ENCODE results near the gene PLPPR4. TPM values are rescaled to one million over a fixed set of nuclear protein-coding genes. Genes with fewer than 3 reads are reported as not detected.
"Not testable (repeated sequence)": the region's sequence is repeated elsewhere in the genome, so short reads cannot be mapped to it uniquely, and the experiment has no call there.

The PLPPR4 gene
- total and polyA plus RNA-seq, 10 donors: 0.06 to 1.6 (median 0.39) TPM

DNA sequence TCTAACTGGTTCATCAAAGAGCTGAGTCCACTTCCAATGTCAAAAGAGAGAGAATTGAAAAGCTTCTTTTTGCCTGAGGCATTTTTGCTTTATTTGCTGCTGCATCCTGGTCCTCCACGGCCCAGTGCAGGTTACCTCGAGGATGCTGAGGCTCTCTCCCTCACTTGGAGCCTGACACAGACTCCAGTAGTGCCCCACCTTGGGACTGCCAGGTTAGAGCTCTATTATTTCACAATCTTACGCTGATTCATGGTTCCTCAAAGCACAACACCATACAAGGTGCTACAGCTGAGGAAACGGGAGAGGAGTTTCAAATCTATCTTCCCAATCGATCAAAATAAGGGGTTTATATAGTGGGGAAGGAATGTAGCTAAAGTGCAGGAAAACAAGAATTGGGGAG, 13.6 kb upstream of the PLPPR4 start:
- H3K36me3 ChIP-seq: no peaks in the 10 kb centered on the region
- no peaks in the 10 kb centered on the region for H3K4me1 ChIP-seq
- DNase-seq: no peak
- no peak overlapping the region for H3K4me3 ChIP-seq
- no peaks in the 10 kb centered on the region for H3K27me3 ChIP-seq (replicated peaks in 1 of 7)
- H3K27ac ChIP-seq: no peak overlapping the region
- 59 to 86% (median 71%) methylated on average over 5 of the region's 5 CpGs for WGBS, 5 donors
- H3K9me3 ChIP-seq: peaks cover 0 to 19% (median 10%) of the 10 kb centered on the region in 8 donors
- TF ChIP-seq POLR2AphosphoS5 (IDR thresholded peaks at IDR 0.05) (no peak), POLR2A (IDR thresholded peaks at IDR 0.05) (no peak)
- TF ChIP-seq, protein P1, sequence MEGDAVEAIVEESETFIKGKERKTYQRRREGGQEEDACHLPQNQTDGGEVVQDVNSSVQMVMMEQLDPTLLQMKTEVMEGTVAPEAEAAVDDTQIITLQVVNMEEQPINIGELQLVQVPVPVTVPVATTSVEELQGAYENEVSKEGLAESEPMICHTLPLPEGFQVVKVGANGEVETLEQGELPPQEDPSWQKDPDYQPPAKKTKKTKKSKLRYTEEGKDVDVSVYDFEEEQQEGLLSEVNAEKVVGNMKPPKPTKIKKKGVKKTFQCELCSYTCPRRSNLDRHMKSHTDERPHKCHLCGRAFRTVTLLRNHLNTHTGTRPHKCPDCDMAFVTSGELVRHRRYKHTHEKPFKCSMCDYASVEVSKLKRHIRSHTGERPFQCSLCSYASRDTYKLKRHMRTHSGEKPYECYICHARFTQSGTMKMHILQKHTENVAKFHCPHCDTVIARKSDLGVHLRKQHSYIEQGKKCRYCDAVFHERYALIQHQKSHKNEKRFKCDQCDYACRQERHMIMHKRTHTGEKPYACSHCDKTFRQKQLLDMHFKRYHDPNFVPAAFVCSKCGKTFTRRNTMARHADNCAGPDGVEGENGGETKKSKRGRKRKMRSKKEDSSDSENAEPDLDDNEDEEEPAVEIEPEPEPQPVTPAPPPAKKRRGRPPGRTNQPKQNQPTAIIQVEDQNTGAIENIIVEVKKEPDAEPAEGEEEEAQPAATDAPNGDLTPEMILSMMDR (IDR thresholded peaks at IDR 0.05 in 8 of 11, conservative IDR thresholded peaks at IDR 0.05 in 3 of 11): no peak
- intact Hi-C loops (cut with DNase I; ENCODE audit: low total_unique reads): no loop called here

DNA sequence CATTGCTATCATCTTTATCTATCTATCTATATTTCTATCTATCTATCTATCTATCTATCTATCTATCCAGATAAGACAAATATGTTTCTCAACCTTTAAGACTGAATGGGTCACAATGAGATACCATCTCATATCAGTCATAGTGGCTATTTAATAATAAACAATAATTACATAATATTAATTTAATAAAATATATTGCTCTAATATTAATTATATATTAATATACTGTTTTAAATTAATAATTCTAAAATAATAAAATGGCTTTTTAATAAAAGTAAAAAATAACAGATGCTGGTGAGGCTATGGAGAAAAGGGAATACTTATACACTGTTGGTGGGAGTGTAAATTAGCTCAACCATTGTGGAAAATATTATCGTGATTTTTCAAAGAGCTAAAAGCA, 13.0 kb upstream of the PLPPR4 start:
- Histone ChIP-seq H3K27me3 (replicated peaks in 1 of 7) (no peaks in the 10 kb centered on the region), H3K4me3 (no peak overlapping the region), H3K4me1 (no peaks in the 10 kb centered on the region), H3K36me3 (no peaks in the 10 kb centered on the region), H3K27ac (no peak overlapping the region), H3K9me3 (peaks cover 0 to 13% (median 4%) of the 10 kb centered on the region in 8 donors)
- no peak for TF ChIP-seq POLR2A (IDR thresholded peaks at IDR 0.05)
- no peak for TF ChIP-seq POLR2AphosphoS5 (IDR thresholded peaks at IDR 0.05)
- TF ChIP-seq, protein P1 (IDR thresholded peaks at IDR 0.05 in 8 of 11, conservative IDR thresholded peaks at IDR 0.05 in 3 of 11): no peak
- 90 to 98% (median 93%) methylated on average over 1 of the region's 1 CpG for WGBS, 5 donors
- DNase-seq: no peak
- intact Hi-C loops (cut with DNase I; ENCODE audit: low total_unique reads): no loop called here

DNA sequence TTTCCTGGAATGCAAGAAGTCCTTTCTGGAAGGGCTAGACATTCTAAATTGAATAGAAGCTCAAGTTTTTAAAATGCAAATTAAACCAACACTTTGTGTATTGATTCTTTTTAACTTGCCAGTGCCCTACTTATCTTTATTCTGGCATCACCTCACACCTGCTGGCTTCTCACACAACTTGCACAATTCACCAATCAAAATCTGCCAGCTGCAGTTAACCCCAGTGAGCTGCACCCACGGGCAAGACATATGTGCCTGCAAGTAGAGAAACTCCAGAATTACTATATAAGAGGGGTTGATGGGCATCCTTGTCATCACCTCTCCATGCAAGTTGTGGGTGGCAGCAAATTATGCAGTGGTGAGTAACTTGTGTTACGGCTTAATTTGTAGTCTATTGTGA, 11.7 kb upstream of the PLPPR4 start:
- Histone ChIP-seq H3K36me3 (no peaks in the 10 kb centered on the region), H3K4me3 (no peak overlapping the region), H3K27me3 (replicated peaks in 1 of 7) (no peaks in the 10 kb centered on the region), H3K27ac (no peak overlapping the region), H3K9me3 (peaks cover 0 to 4% (median 0%) of the 10 kb centered on the region in 8 donors), H3K4me1 (no peaks in the 10 kb centered on the region)
- intact Hi-C loops (cut with DNase I; ENCODE audit: low total_unique reads): no loop called here
- WGBS, 5 donors: 70 to 76% (median 75%) methylated on average over 2 of the region's 2 CpGs
- TF ChIP-seq POLR2A (IDR thresholded peaks at IDR 0.05) (no peak), POLR2AphosphoS5 (IDR thresholded peaks at IDR 0.05) (no peak)
- TF ChIP-seq, protein P1 (IDR thresholded peaks at IDR 0.05 in 8 of 11, conservative IDR thresholded peaks at IDR 0.05 in 3 of 11): no peak
- DNase-seq: no peak

DNA sequence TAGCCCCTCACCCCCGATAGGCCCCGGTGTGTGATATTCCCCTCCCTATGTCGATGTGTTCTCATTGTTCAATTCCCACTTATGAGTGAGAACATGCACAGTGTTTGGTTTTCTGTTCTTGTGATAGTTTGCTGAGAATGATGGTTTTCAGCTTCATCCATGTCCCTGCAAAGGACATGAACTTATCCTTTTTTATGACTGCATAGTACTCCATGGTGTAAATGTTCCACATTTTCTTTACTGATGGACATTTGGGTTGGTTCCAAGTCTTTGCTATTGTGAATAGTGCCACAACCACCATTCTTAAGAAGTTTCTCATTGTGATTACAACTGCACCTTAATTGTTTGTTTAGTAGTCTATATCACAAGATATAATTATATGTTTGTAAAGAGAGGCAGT, 3.9 kb upstream of the PLPPR4 start:
- H3K4me3 ChIP-seq; H3K27ac ChIP-seq; H3K9me3 ChIP-seq; intact Hi-C loops (cut with DNase I; ENCODE audit: low total_unique reads); H3K36me3 ChIP-seq; DNase-seq: not testable (repeated sequence)
- whole genome bisulfite sequencing, 5 donors: 78 to 95% (median 94%) methylated on average over 3 of the region's 3 CpGs
- H3K4me1 ChIP-seq: peaks cover 0 to 12% (median 4%) of the 10 kb centered on the region in 6 donors
- H3K27me3 ChIP-seq (replicated peaks in 1 of 7): peaks cover 0 to 33% (median 17%) of the 10 kb centered on the region in 7 donors

DNA sequence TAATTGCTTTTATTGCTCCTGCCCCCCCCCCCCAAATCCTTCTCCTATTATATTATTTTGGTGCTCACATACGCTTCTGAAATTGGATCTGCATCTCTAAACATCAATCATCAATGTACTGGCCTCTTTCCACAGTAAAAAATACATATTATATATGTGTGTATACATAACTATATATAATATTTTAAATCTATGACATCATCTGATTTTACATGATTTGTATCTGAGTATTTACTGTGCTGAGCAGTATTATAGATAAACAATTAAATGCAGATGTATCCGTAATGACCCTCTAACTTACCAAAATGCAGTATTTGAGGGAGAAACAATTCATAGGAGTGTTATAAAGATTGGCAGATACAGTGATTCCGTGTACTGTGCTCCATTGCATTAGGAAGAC, 832 bp downstream of the PLPPR4 start:
- peak overlapping the region in 1 of 8 donors; percentile 27 for H3K4me3 ChIP-seq
- H3K27me3 ChIP-seq (replicated peaks in 1 of 7): peaks cover 0 to 49% (median 17%) of the 10 kb centered on the region in 7 donors
- intact Hi-C loops (cut with DNase I; ENCODE audit: low total_unique reads): no loop called here
- H3K36me3 ChIP-seq: no peaks in the 10 kb centered on the region
- TF ChIP-seq POLR2A (IDR thresholded peaks at IDR 0.05) (no peak), POLR2AphosphoS5 (IDR thresholded peaks at IDR 0.05) (no peak)
- TF ChIP-seq, protein P1 (IDR thresholded peaks at IDR 0.05 in 8 of 11, conservative IDR thresholded peaks at IDR 0.05 in 3 of 11): no peak
- DNase-seq: no peak
- peaks cover 0 to 12% (median 4%) of the 10 kb centered on the region in 6 donors for H3K4me1 ChIP-seq
- WGBS, 5 donors: 59 to 76% (median 73%) methylated on average over 3 of the region's 3 CpGs
- H3K9me3 ChIP-seq: peaks cover 0 to 10% (median 0%) of the 10 kb centered on the region in 8 donors
- H3K27ac ChIP-seq: no peak overlapping the region
